ENCODE measurements around the gene TEC. TPM values are rescaled to one million over a fixed set of nuclear protein-coding genes. Genes with fewer than 3 reads are reported as not detected.

The TEC gene
- total RNA-seq, 1 experiment from 2014 or later = 4.5 TPM

DNA sequence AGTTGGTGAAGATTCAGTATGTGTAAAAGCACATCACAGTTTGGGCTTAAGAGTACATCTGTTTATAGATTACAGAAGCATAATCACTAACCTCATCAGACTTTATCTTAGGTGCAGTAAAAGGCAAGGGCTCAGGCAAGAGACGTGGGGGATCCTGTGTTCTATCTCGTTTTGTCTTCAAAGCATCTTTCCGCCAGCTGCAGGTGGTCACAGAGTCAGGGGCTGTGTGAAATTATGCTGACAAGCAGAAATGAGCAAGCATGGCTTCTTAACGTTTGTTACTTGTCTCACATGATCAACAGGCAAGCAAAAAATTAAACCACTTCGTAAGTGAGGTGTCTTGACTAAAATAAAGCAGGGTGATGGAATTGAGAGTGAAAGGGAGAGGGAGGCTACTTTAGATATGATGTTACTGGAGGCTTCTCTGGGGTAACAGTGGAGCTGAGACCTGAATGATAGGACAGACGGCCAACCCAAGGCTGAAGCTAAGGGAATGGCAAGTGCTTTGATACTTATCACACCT, 1.4 kb upstream of the TEC start:
- H3K4me2 ChIP-seq (ENCODE audit: low read length) = peak overlapping the region; percentile 79

More for the DNA sequence above, 1.4 kb upstream of the TEC start:
- POLR2A ChIA-PET = no interaction called here
- no TSS peak for BruUV-seq (replicated peaks)
- Histone ChIP-seq H2AFZ (ENCODE audit: low read depth, low read length, poor library complexity, severe bottlenecking) (no peak overlapping the region), H3K9me3 (ENCODE audit: control insufficient read depth in 1 of 2, insufficient read depth in 1 of 2, low read depth in 1 of 2, low read length in 2 of 2) (no peaks in the 10 kb centered on the region), H3K4me1 (ENCODE audit: control insufficient read depth in 1 of 2, insufficient read depth in 2 of 2, low read length in 2 of 2) (peaks cover 2 to 25% of the 10 kb centered on the region in 2 experiments; a peak in 3 of 4 replicates), H3K4me3 (replicated peaks in 1 of 2; ENCODE audit: low read depth in 1 of 2, low read length in 2 of 2) (peak overlapping the region in 1 of 2 experiments; percentile 59; a peak in 3 of 4 replicates), H3K9me2 (ENCODE audit: insufficient read depth) (no peaks in the 10 kb centered on the region), H3K27ac (ENCODE audit: low read depth, low read length) (no peak overlapping the region; the same call in 1 of the 2 replicates), H4K20me1 (ENCODE audit: insufficient read depth) (no peaks in the 10 kb centered on the region), H3K79me2 (ENCODE audit: insufficient read depth, low read length) (peaks cover 18% of the 10 kb centered on the region), H3K27me3 (ENCODE audit: insufficient read depth, low read length) (no peaks in the 10 kb centered on the region), H3K9ac (ENCODE audit: low read length) (peak overlapping the region; percentile 59; the same call in 1 of the 2 replicates), H3K36me3 (ENCODE audit: control insufficient read depth in 1 of 2, insufficient read depth in 2 of 2, low read length in 2 of 2) (no peaks in the 10 kb centered on the region)
- RAD21 ChIA-PET (ENCODE audit: low non-redundant PET in 1 of 2, low total read pairs in 2 of 2, uncharacterized antibody in 2 of 2, unreplicated experiment in 2 of 2) = no interaction called here
- intact Hi-C loops (cut with micrococcal nuclease) = loop anchor here (5.0 kb wide), 1 partner anchor 129 kb away; no protein-coding TSS in a partner anchor
- DNase-seq (ENCODE audit: low read depth, low spot score) (no peak), ATAC-seq (no peak)
- TF ChIP-seq, protein P1, sequence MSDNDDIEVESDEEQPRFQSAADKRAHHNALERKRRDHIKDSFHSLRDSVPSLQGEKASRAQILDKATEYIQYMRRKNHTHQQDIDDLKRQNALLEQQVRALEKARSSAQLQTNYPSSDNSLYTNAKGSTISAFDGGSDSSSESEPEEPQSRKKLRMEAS (IDR thresholded peaks at IDR 0.05) = no peak
- TF ChIP-seq CBX3 (IDR thresholded peaks at IDR 0.05; ENCODE audit: low read depth) (no peak), ZNF274 (IDR thresholded peaks at IDR 0.05; ENCODE audit: low read depth, low read length) (no peak), ZFX (IDR thresholded peaks at IDR 0.05) (no peak), SP1 (IDR thresholded peaks at IDR 0.05; ENCODE audit: low read depth) (no peak), TCF7L2 (IDR thresholded peaks at IDR 0.05; ENCODE audit: borderline replicate concordance, extremely low read depth, insufficient read depth, insufficient read length) (no peak)
- TF ChIP-seq, protein P2, sequence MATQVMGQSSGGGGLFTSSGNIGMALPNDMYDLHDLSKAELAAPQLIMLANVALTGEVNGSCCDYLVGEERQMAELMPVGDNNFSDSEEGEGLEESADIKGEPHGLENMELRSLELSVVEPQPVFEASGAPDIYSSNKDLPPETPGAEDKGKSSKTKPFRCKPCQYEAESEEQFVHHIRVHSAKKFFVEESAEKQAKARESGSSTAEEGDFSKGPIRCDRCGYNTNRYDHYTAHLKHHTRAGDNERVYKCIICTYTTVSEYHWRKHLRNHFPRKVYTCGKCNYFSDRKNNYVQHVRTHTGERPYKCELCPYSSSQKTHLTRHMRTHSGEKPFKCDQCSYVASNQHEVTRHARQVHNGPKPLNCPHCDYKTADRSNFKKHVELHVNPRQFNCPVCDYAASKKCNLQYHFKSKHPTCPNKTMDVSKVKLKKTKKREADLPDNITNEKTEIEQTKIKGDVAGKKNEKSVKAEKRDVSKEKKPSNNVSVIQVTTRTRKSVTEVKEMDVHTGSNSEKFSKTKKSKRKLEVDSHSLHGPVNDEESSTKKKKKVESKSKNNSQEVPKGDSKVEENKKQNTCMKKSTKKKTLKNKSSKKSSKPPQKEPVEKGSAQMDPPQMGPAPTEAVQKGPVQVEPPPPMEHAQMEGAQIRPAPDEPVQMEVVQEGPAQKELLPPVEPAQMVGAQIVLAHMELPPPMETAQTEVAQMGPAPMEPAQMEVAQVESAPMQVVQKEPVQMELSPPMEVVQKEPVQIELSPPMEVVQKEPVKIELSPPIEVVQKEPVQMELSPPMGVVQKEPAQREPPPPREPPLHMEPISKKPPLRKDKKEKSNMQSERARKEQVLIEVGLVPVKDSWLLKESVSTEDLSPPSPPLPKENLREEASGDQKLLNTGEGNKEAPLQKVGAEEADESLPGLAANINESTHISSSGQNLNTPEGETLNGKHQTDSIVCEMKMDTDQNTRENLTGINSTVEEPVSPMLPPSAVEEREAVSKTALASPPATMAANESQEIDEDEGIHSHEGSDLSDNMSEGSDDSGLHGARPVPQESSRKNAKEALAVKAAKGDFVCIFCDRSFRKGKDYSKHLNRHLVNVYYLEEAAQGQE (IDR thresholded peaks at IDR 0.05; ENCODE audit: low read depth) = no peak
- TF ChIP-seq, protein P3, sequence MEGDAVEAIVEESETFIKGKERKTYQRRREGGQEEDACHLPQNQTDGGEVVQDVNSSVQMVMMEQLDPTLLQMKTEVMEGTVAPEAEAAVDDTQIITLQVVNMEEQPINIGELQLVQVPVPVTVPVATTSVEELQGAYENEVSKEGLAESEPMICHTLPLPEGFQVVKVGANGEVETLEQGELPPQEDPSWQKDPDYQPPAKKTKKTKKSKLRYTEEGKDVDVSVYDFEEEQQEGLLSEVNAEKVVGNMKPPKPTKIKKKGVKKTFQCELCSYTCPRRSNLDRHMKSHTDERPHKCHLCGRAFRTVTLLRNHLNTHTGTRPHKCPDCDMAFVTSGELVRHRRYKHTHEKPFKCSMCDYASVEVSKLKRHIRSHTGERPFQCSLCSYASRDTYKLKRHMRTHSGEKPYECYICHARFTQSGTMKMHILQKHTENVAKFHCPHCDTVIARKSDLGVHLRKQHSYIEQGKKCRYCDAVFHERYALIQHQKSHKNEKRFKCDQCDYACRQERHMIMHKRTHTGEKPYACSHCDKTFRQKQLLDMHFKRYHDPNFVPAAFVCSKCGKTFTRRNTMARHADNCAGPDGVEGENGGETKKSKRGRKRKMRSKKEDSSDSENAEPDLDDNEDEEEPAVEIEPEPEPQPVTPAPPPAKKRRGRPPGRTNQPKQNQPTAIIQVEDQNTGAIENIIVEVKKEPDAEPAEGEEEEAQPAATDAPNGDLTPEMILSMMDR (IDR thresholded peaks at IDR 0.05 in 2 of 3, conservative IDR thresholded peaks at IDR 0.05 in 1 of 3; ENCODE audit: borderline replicate concordance in 1 of 3, insufficient read depth in 1 of 3, low read depth in 2 of 3, low read length in 2 of 3) = no peak
- TF ChIP-seq, protein P4, sequence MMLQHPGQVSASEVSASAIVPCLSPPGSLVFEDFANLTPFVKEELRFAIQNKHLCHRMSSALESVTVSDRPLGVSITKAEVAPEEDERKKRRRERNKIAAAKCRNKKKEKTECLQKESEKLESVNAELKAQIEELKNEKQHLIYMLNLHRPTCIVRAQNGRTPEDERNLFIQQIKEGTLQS (IDR thresholded peaks at IDR 0.05) = no peak
- CTCF ChIA-PET = no interaction called here
